Coronary artery (tissue), 2 donors: ENCODE results near the gene AHCYL2.
A peak's percentile ranks its signal among the peaks of the same experiment; 100 is the strongest.

Experiments
- DNase-seq: peaks from one replicate; pipeline ENCODE4 v3.0.0-alpha.2; 2017; ENCODE audit warnings: low spot score
- H3K27ac ChIP-seq, 2 donors: fragments of 200-600 bp; sonication (generic); one replicate each; pipeline ENCODE4 v1.5.1; 2016 to 2019
- H3K4me3 ChIP-seq: fragments of 200-600 bp; sonication (generic); 2 replicates; pipeline ENCODE4 v1.5.1; 2016; ENCODE audit warnings: mild to moderate bottlenecking, moderate library complexity
- CTCF ChIP-seq: fragments of 200-600 bp; sonication (generic); IDR thresholded peaks from one replicate; pipeline ENCODE4 v1.5.1; 2019; ENCODE audit warnings: antibody characterized with exemption

The AHCYL2 gene

GRCh38 chr7:129188892-129189660 lies 35.8 kb upstream of the AHCYL2 start:
- Histone ChIP-seq H3K4me3 (peak overlapping the region; percentile 81), H3K27ac (peak overlapping the region in 1 of 2 donors; percentile 8)
- no peak for DNase-seq
- TF ChIP-seq CTCF, result no peak

DNA sequence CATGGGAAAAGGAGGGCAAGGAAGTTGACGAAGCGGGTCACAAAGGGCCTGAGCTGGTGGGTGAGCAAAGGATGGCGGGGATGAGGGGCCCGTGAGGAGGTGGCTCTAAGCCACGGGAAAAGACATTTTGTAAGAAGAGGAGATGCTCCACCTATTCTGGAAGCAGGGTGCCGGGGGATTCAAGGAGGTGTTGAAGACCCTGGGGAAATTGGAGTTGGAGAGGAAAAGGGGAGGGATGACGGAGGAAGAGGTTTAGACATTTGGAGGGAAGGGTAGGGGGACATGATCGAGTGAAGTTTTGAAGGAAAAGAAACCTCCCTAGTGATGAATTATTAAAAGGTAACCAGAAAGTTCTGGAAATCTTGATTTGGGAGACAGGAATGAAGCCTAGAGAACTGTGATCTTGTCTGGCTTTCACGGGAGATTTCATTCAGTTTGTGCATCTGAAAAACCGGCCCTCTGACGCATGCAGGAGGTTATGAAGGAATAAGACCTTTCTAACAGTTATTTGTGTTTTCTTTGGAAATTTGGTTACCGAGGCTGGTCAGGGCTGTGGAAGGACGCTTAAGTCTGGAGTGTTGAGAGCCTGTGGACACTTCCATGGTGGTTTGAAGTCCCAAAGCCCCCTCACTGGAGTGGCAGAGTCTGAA lies 35.0 kb upstream of the AHCYL2 start:
- TF ChIP-seq CTCF, result no peak
- Histone ChIP-seq H3K27ac (no peak overlapping the region), H3K4me3 (peak overlapping the region; percentile 81)
- DNase-seq, result no peak

DNA sequence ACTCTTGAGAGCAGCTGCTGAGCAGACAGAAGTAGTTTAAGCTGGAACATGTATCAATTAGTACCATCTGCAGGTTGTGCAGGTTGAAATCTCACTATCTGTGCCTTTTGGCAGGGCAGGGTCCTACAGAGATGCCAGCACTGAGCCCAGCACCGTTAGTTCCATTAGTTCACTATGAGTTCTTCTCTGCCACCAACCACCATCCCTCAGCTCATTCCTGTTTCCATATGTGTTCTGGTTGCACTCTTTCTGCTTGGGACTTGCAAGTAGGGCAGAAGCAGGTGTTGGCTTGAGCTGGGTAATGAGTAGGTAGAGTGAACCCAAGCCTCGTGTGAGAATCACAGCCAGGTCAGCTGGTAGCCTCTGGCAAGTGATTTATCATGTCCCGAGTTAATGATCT lies 33.6 kb upstream of the AHCYL2 start:
- no peak for DNase-seq
- H3K27ac ChIP-seq, result no peak overlapping the region
- no peak for TF ChIP-seq CTCF
- no peak overlapping the region for H3K4me3 ChIP-seq

GRCh38 chr7:129193892-129194291 lies 30.9 kb upstream of the AHCYL2 start:
- no peak for TF ChIP-seq CTCF
- no peak overlapping the region for H3K27ac ChIP-seq
- no peak overlapping the region for H3K4me3 ChIP-seq
- DNase-seq, result no peak

DNA sequence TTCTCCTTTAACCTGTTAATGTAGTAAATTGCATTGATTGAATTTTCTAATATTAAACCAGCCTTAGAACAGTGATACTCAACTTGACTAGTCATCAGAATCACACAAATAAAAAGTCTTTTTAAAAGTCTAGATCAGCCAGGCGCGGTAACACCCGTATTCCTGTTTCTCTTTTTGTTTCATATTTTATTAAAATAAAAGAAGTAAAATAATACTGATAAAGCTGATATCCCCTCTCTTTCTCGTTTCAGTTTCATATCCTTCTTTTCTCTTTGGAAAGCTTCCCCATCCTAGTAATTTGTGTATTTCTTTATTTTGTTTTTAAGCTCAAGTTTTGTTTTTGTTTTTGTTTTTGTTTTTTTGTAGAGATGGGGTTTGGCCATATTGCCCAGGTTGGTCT lies 27.1 kb upstream of the AHCYL2 start:
- no peak overlapping the region for H3K4me3 ChIP-seq
- no peak for DNase-seq
- no peak overlapping the region for H3K27ac ChIP-seq
- TF ChIP-seq CTCF, result no peak

GRCh38 chr7:129199406-129199805 lies 25.4 kb upstream of the AHCYL2 start:
- Histone ChIP-seq H3K4me3 (no peak overlapping the region), H3K27ac (no peak overlapping the region)
- DNase-seq, result no peak
- no peak for TF ChIP-seq CTCF
